HEK293 (cell line): Measurements from ENCODE around the gene NOX1.
A peak's percentile ranks its signal among the peaks of the same experiment; 100 is the strongest.

ENCODE experiments used
- CTCF ChIA-PET: fragments of 350-600 bp; formaldehyde crosslinking; extraction: SDS; loops from one replicate; lab custom pipeline; 2021; ENCODE audit warnings: antibody characterized with exemption; lab: Yijun Ruan, JAX
- POLR2A ChIA-PET: fragments of 300-600 bp; formaldehyde crosslinking; extraction: SDS; loops from one replicate; lab custom pipeline; 2020; ENCODE audit warnings: antibody characterized with exemption, inconsistent platforms; lab: Yijun Ruan, JAX
- H3K27ac ChIP-seq: fragments of 200-500 bp; sonication (Bioruptor generic); 2 replicates; pipeline ENCODE4 v1.5.1; 2014; ENCODE audit warnings: low read depth, low read length, control low read depth, inconsistent platforms; ENCODE audit errors: extremely low read depth
- H3K36me3 ChIP-seq, 2 experiments: fragments of 200-500 bp in 1 of 2; sonication (Bioruptor generic) in 1 of 2; 1 replicate in 1 of 2; 2 replicates in 1 of 2; pipeline ENCODE4 v1.5.1; 2014 to 2017; ENCODE audit warnings: inconsistent platforms in 2 of 2, low read length in 2 of 2; ENCODE audit not compliant: control insufficient read depth in 2 of 2, insufficient read depth in 1 of 2
- H3K4me1 ChIP-seq: fragments of 200-500 bp; sonication (Bioruptor generic); 2 replicates; pipeline ENCODE4 v1.5.1; 2014; ENCODE audit warnings: mild to moderate bottlenecking, low read length, inconsistent platforms; ENCODE audit not compliant: control insufficient read depth, insufficient read depth
- H3K4me3 ChIP-seq: 2 replicates; pipeline ENCODE4 v1.5.1; 2011; ENCODE audit warnings: low read depth, mild to moderate bottlenecking, control low read depth, low read length, moderate library complexity
- H3K9me3 ChIP-seq: fragments of 200-500 bp; sonication (Bioruptor generic); 2 replicates; pipeline ENCODE4 v1.5.1; 2014; ENCODE audit warnings: low read depth, low read length, inconsistent platforms; ENCODE audit not compliant: control insufficient read depth, insufficient read depth
- ATF2 ChIP-seq: fragments of 450-650 bp; formaldehyde crosslinking; IDR thresholded peaks from 2 replicates; pipeline ENCODE4 v1.5.1; 2016; ENCODE audit warnings: missing biosample characterization, missing genetic modification characterization, low read depth
- FEZF1 ChIP-seq: fragments of 450-650 bp; formaldehyde crosslinking; IDR thresholded peaks from 2 replicates; pipeline ENCODE4 v1.5.1; 2016; ENCODE audit warnings: missing biosample characterization, missing genetic modification characterization
- HOXC10 ChIP-seq: sonication (generic); formaldehyde crosslinking; IDR thresholded peaks from 2 replicates; pipeline ENCODE4 v1.8.1; 2023; ENCODE audit warnings: mild to moderate bottlenecking, missing genetic modification reagents
- INSM2 ChIP-seq: fragments of 450-650 bp; formaldehyde crosslinking; IDR thresholded peaks from 2 replicates; pipeline ENCODE4 v1.5.1; 2016; ENCODE audit warnings: missing biosample characterization, missing genetic modification characterization
- PATZ1 ChIP-seq: fragments of 450-650 bp; formaldehyde crosslinking; IDR thresholded peaks from 2 replicates; pipeline ENCODE4 v1.5.1; 2016; ENCODE audit warnings: missing biosample characterization, missing genetic modification characterization
- PRDM6 ChIP-seq: fragments of 450-650 bp; formaldehyde crosslinking; IDR thresholded peaks from 2 replicates; pipeline ENCODE4 v1.5.1; 2017; ENCODE audit warnings: missing biosample characterization, missing genetic modification characterization
- SP7 ChIP-seq: fragments of 450-650 bp; formaldehyde crosslinking; IDR thresholded peaks from 2 replicates; pipeline ENCODE4 v1.5.1; 2016; ENCODE audit warnings: missing biosample characterization, missing genetic modification characterization
- YY2 ChIP-seq: fragments of 450-650 bp; formaldehyde crosslinking; IDR thresholded peaks from 2 replicates; pipeline ENCODE4 v1.5.1; 2016; ENCODE audit warnings: missing biosample characterization, missing genetic modification characterization
- ZBTB1 ChIP-seq: fragments of 450-650 bp; formaldehyde crosslinking; IDR thresholded peaks from 2 replicates; pipeline ENCODE4 v1.5.1; 2016; ENCODE audit warnings: missing biosample characterization, missing genetic modification characterization
- ZBTB10 ChIP-seq: fragments of 450-650 bp; formaldehyde crosslinking; IDR thresholded peaks from 2 replicates; pipeline ENCODE4 v1.5.1; 2016; ENCODE audit warnings: missing biosample characterization, missing genetic modification characterization
- ZBTB11 ChIP-seq: fragments of 450-650 bp; formaldehyde crosslinking; conservative IDR thresholded peaks from 2 replicates; pipeline ENCODE4 v1.5.1; 2016; ENCODE audit warnings: low read depth, missing biosample characterization, missing genetic modification characterization
- ZBTB17 ChIP-seq: fragments of 450-650 bp; formaldehyde crosslinking; IDR thresholded peaks from 2 replicates; pipeline ENCODE4 v1.5.1; 2016; ENCODE audit warnings: missing biosample characterization, missing genetic modification characterization
- ZBTB21 ChIP-seq: fragments of 450-650 bp; formaldehyde crosslinking; IDR thresholded peaks from 2 replicates; pipeline ENCODE4 v1.5.1; 2017; ENCODE audit warnings: missing biosample characterization, missing genetic modification characterization
- ZBTB8A ChIP-seq: fragments of 450-650 bp; formaldehyde crosslinking; IDR thresholded peaks from 2 replicates; pipeline ENCODE4 v1.5.1; 2016; ENCODE audit warnings: missing biosample characterization, missing genetic modification characterization
- ZNF140 ChIP-seq: fragments of 450-650 bp; formaldehyde crosslinking; IDR thresholded peaks from 2 replicates; pipeline ENCODE4 v1.5.1; 2016; ENCODE audit warnings: missing biosample characterization, missing genetic modification characterization
- ZNF16 ChIP-seq: fragments of 450-650 bp; formaldehyde crosslinking; IDR thresholded peaks from 2 replicates; pipeline ENCODE4 v1.5.1; 2016; ENCODE audit warnings: low read depth, missing biosample characterization, missing genetic modification characterization
- ZNF280D ChIP-seq: fragments of 450-650 bp; formaldehyde crosslinking; IDR thresholded peaks from 2 replicates; pipeline ENCODE4 v1.5.1; 2016; ENCODE audit warnings: missing biosample characterization, missing genetic modification characterization
- ZNF585B ChIP-seq: fragments of 450-650 bp; formaldehyde crosslinking; IDR thresholded peaks from 2 replicates; pipeline ENCODE4 v1.5.1; 2016; ENCODE audit warnings: missing biosample characterization, missing genetic modification characterization
- ZNF600 ChIP-seq: fragments of 450-650 bp; formaldehyde crosslinking; IDR thresholded peaks from 2 replicates; pipeline ENCODE4 v1.5.1; 2016; ENCODE audit warnings: missing biosample characterization, missing genetic modification characterization

NOX1 gene

GRCh38 chrX:100819534-100819836, 54.7 kb downstream of the NOX1 start:
- peaks cover 19 to 25% of the 10 kb centered on the region in 2 experiments; a peak in 2 of 3 replicates for H3K36me3 ChIP-seq
- no peaks in the 10 kb centered on the region for H3K9me3 ChIP-seq
- H3K27ac ChIP-seq, result no peak overlapping the region
- ChIA-PET CTCF (no interaction called here), POLR2A (no interaction called here)
- H3K4me1 ChIP-seq, result no peaks in the 10 kb centered on the region
- TF ChIP-seq ZBTB21 (tag by site-specific recombination) (no peak), PATZ1 (tag by site-specific recombination) (no peak), ZNF140 (tag by site-specific recombination) (no peak), SP7 (tag by site-specific recombination) (no peak), ZBTB1 (no peak), YY2 (tag by site-specific recombination) (no peak), ZBTB8A (tag by site-specific recombination) (no peak), ZBTB17 (tag by site-specific recombination) (no peak), ZNF600 (tag by site-specific recombination) (no peak), ZNF280D (tag by site-specific recombination) (no peak), HOXC10 (CRISPR knock-in tag) (no peak), INSM2 (tag by site-specific recombination) (no peak), ZNF16 (tag by site-specific recombination) (no peak), PRDM6 (no peak), ZNF585B (no peak), ATF2 (tag by site-specific recombination) (no peak), ZBTB10 (tag by site-specific recombination) (no peak), ZBTB11 (no peak), FEZF1 (tag by site-specific recombination) (no peak)
- peak overlapping the region; percentile 72 for H3K4me3 ChIP-seq
